Fibroblast of mammary gland (primary cell): ENCODE data around the gene PPP1R13B.

ENCODE experiments used
- DNase-seq: peaks from one replicate; pipeline ENCODE4 v3.0.0-alpha.2; 2010; ENCODE audit warnings: low read depth
- H3K4me3 ChIP-seq: 2 replicates; pipeline ENCODE4 v1.5.1; 2011; ENCODE audit warnings: low read depth, mild to moderate bottlenecking, low read length, moderate library complexity; ENCODE audit not compliant: control insufficient read depth
- TF ChIP-seq, protein P1 (sequence below): conservative IDR thresholded peaks from 2 replicates; pipeline ENCODE4 v1.5.1; 2011; ENCODE audit warnings: low read depth, low read length, inconsistent platforms; ENCODE audit not compliant: control insufficient read depth, insufficient read depth

PPP1R13B gene

DNA sequence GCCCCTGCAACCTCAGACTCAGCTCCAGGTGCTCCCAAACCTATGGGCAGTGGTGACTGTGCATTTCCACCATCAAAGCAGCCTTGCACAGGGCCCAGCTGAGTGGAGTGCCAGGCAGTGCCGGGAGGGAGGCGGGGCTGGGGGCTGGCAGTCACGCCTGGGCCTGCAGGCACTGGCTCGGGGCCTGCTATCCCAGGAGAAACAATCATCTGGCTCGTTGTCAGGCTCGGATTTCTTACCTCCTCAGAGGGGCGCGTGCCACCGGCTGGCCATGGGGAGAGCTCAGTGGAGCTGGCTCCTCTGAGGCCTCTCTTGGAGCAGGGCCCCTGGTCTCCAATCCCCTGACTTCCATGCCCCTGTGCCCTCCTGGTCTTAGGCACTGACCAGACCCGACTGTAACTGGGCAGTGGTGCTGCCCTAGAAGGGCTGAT, 20.2 kb upstream of the PPP1R13B start:
- no peak for DNase-seq
- no peak overlapping the region for H3K4me3 ChIP-seq
- TF ChIP-seq, protein P1, sequence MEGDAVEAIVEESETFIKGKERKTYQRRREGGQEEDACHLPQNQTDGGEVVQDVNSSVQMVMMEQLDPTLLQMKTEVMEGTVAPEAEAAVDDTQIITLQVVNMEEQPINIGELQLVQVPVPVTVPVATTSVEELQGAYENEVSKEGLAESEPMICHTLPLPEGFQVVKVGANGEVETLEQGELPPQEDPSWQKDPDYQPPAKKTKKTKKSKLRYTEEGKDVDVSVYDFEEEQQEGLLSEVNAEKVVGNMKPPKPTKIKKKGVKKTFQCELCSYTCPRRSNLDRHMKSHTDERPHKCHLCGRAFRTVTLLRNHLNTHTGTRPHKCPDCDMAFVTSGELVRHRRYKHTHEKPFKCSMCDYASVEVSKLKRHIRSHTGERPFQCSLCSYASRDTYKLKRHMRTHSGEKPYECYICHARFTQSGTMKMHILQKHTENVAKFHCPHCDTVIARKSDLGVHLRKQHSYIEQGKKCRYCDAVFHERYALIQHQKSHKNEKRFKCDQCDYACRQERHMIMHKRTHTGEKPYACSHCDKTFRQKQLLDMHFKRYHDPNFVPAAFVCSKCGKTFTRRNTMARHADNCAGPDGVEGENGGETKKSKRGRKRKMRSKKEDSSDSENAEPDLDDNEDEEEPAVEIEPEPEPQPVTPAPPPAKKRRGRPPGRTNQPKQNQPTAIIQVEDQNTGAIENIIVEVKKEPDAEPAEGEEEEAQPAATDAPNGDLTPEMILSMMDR: no peak

DNA sequence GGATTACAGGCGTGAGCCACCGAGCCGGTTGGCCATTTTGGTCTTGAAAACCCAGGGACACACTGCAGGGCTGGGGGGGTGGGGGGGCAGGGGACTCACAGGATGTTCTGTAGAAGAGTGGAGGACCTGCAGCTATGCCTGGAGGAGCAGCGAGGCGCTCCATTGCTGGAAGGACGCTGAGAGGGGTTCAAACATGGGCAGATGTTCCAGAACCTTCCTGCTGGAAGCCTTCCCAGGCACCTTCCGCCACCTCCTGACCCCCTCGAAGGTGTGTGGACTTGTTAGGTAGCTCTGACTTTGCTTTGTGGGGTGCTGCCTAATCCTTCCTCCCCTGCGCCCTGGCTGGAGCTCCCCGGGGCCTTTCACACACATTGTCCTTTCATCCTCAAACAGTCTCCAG, 19.6 kb upstream of the PPP1R13B start:
- no peak overlapping the region for H3K4me3 ChIP-seq
- TF ChIP-seq, protein P1: no peak
- no peak for DNase-seq

DNA sequence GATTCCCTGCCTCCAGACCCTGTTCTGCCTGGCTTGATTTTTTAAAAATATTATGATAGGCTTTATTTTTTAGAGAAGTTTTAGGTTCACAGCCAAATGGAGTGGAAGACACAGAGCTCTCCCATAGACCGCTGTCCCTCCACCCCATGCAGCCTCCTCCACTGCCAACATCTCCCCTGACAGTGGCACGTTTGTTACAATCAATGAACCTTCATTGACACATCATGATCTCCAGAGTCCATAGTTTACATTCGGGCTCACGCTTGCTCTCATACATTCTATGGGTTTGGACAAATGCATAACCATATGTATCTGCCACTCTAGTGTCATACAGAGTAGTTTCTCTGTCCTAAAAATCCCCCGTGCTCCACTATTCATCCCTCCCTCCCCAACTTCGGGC, 15.9 kb upstream of the PPP1R13B start:
- no peak for DNase-seq
- TF ChIP-seq, protein P1: no peak
- H3K4me3 ChIP-seq: no peak overlapping the region

DNA sequence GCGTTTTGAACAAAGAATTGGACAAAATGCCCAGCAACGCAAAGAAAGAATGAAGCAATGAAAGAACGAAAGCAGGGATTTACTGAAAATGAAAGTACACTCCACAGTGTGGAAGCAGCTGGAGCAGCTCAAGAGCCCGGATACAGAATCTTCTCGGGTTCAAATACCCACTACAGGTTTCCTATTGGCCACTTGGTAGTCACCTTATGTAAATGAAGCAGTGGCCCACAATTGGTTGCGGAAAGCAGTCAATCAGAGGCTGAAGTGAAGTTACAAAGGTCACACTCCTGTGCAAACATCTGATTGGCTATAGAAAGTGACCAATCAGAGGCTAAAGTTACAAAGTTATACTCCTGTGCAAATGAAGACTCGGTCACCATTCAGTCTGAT, 15.0 kb upstream of the PPP1R13B start:
- H3K4me3 ChIP-seq: no peak overlapping the region
- TF ChIP-seq, protein P1: no peak
- no peak for DNase-seq

DNA sequence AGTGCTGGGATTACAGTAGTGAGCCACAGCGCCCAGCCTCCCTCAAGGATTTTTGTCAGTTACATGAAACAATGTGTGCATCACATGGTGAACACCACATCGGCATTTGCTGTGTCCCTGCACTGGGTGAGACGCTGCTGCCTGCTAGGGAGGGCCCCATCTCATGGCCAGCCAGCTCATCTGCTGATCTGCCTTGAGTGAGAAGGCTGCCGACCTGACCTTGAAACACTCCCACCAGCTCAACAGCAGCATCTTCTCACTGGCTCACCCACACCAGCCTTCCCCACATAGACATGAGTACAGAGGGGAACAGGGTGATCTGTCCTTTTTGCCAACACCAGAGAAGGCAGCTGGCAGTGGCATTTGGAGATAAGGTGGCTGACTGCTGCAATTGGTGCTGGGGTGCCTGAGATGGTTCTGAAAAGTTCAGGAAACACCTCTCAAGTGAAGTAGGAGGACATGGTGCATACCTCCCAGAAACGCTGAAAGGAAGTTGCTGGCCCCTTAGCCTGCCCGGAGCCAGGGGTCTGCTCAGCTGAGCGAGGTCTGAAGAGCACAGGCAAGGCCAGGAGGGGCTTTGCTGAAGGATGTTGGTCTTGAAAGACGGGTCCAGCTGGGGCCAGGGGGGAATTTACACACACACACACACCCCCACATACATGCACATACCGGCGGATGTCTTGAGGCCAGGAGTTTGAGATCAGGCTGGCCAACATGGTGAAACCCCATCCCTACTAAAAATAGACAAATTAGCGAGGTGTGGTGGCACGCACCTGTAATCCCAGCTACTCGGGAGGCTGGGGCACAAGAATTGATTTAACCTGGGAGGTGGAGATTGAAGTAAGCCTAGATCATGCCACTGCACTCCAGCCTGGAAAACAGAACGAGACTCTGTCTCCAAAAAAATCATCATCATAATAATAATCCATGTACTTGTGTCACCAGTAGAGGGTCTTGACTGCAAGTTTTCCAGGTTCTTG, 14.3 kb upstream of the PPP1R13B start:
- no peak overlapping the region for H3K4me3 ChIP-seq
- TF ChIP-seq, protein P1: no peak
- DNase-seq: no peak

DNA sequence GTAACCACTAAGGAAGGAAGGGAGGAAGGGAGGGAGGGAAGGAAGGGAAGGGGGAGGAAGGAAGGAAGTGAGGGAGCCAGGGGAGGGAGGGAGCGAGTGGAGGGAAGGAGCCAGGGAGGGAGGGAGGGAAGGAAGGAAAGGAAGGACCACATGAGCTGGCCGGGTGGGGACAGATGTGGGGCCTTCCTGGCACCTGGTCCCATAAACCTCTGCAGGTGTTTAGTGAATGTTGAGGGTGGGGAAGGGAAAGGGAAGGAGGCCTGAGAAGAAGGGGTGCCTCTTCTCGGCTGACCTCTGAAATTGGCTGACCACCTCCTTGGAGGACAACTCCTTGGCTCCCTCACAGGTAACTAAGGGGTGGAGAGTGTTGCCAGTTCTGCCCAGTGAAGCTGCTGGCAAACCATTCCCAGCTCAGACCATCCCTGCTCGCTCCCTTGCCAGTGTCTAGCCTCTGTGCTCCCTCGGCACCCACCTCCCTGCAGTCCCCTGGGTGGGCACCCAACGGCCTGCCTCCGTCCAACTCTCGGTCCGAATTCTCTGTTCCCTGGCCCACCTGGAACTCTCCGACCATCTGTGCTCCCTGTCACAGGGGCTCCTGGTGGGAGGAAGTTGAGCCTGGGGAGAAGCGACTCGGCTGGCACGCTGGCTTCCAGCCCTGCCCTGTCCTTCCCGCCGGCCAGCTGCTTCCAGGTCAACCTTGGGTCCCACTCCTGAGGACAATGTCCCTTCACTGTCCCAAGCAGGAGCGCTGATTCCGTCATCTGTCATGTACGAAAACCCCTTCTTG, 12.2 kb upstream of the PPP1R13B start:
- no peak overlapping the region for H3K4me3 ChIP-seq
- TF ChIP-seq, protein P1: no peak
- DNase-seq: no peak
